HCT116 (cell line): Measurements from ENCODE around the gene HOXA7. TPM values are rescaled to one million over a fixed set of nuclear protein-coding genes. Genes with fewer than 3 reads are reported as not detected.

Experiments
- ATAC-seq: fragments of 200-7000 bp; cut with Tn5 transposase; 2 replicates; pipeline ENCODE4 v1.9.1; 2020; ENCODE audit warnings: mild to moderate bottlenecking, moderate library complexity
- BruUV-seq: library from RNA; stranded (reverse); fragments of 400-500 nt; replicated peaks from 2 replicates; lab custom pipeline; 2021; lab: Mats Ljungman, UMichigan
- CTCF ChIA-PET: fragments of 300-600 bp; sonication (Branson Sonifier 250); formaldehyde crosslinking; loops from one replicate; lab custom pipeline; 2021; ENCODE audit warnings: antibody characterized with exemption; lab: Charles Lee
- POLR2A ChIA-PET: fragments of 300-600, 350-600 bp; sonication (Branson Sonifier 250); formaldehyde crosslinking; loops from one replicate; lab custom pipeline; 2021; ENCODE audit warnings: antibody characterized with exemption; lab: Charles Lee
- RAD21 ChIA-PET, 2 experiments: fragments of 300-600 bp; sonication (Branson Sonifier 250); formaldehyde crosslinking; loops; one replicate each; lab custom pipeline; 2023; ENCODE audit warnings: low total read pairs in 2 of 2; ENCODE audit not compliant: uncharacterized antibody in 2 of 2, unreplicated experiment in 2 of 2, low non-redundant PET in 1 of 2; lab: Charles Lee
- DNase-seq: peaks from one replicate; pipeline ENCODE4 v3.0.0-alpha.2; 2010; ENCODE audit warnings: low read depth, low spot score
- H2AFZ ChIP-seq: fragments of 200-600 bp; shearing (Covaris generic), sonication (generic); 2 replicates; pipeline ENCODE4 v1.6.1; 2017; ENCODE audit warnings: low read depth, mixed run types, mixed read lengths, antibody characterized with exemption, low read length; ENCODE audit not compliant: poor library complexity, severe bottlenecking
- H3K27ac ChIP-seq: 2 replicates; pipeline ENCODE4 v1.5.1; 2012; ENCODE audit warnings: low read depth, low read length
- H3K27me3 ChIP-seq: fragments of 200-600 bp; sonication (generic); 2 replicates; pipeline ENCODE4 v1.6.1; 2016; ENCODE audit warnings: mixed run types, low read length, mixed read lengths; ENCODE audit not compliant: insufficient read depth
- H3K36me3 ChIP-seq, 2 experiments: fragments of 200-500 bp in 1 of 2; fragments of 200-600 bp in 1 of 2; sonication (Bioruptor generic) in 1 of 2; sonication (generic) in 1 of 2; 2 replicates each; pipeline versions ENCODE4 v1.5.1 to v1.6.1; 2014 to 2016; ENCODE audit warnings: low read length in 2 of 2, inconsistent platforms in 1 of 2, mixed read lengths in 1 of 2, mixed run types in 1 of 2; ENCODE audit not compliant: insufficient read depth in 2 of 2, control insufficient read depth in 1 of 2
- H3K4me1 ChIP-seq, 2 experiments: fragments of 200-600 bp in 1 of 2; sonication (generic) in 1 of 2; 2 replicates each; pipeline versions ENCODE4 v1.5.1 to v1.6.1; 2012 to 2017; ENCODE audit warnings: low read length in 2 of 2, inconsistent platforms in 1 of 2, mild to moderate bottlenecking in 1 of 2, mixed read lengths in 1 of 2, mixed run types in 1 of 2, moderate library complexity in 1 of 2; ENCODE audit not compliant: insufficient read depth in 2 of 2, control insufficient read depth in 1 of 2
- H3K4me2 ChIP-seq: fragments of 200-600 bp; sonication (generic); 2 replicates; pipeline ENCODE4 v1.6.1; 2017; ENCODE audit warnings: mixed run types, low read length, mixed read lengths
- H3K4me3 ChIP-seq, 2 experiments: fragments of 200-600 bp in 1 of 2; sonication (generic) in 1 of 2; replicated peaks in 1 of 2; 2 replicates each; pipeline ENCODE4 v1.5.1; 2011 to 2016; ENCODE audit warnings: low read length in 2 of 2, control low read depth in 1 of 2, low read depth in 1 of 2, mild to moderate bottlenecking in 1 of 2, mixed read lengths in 1 of 2, mixed run types in 1 of 2
- H3K79me2 ChIP-seq: fragments of 200-600 bp; sonication (generic); 2 replicates; pipeline ENCODE4 v1.6.1; 2017; ENCODE audit warnings: mild to moderate bottlenecking, mixed run types, low read length, moderate library complexity, mixed read lengths; ENCODE audit not compliant: insufficient read depth
- H3K9ac ChIP-seq: fragments of 200-600 bp; sonication (generic); 2 replicates; pipeline ENCODE4 v1.6.1; 2016; ENCODE audit warnings: low read length, mixed read lengths
- H3K9me2 ChIP-seq: fragments of 200-600 bp; sonication (generic), shearing (Covaris generic); 2 replicates; pipeline ENCODE4 v1.6.1; 2017; ENCODE audit warnings: mixed run types, mild to moderate bottlenecking, moderate library complexity; ENCODE audit not compliant: insufficient read depth
- H3K9me3 ChIP-seq, 2 experiments: fragments of 200-500 bp in 1 of 2; fragments of 200-600 bp in 1 of 2; sonication (Bioruptor generic) in 1 of 2; sonication (generic) in 1 of 2; 2 replicates each; pipeline ENCODE4 v1.6.1; 2014 to 2017; ENCODE audit warnings: low read length in 2 of 2, mixed read lengths in 2 of 2, inconsistent platforms in 1 of 2, low read depth in 1 of 2, mild to moderate bottlenecking in 1 of 2, mixed run types in 1 of 2, moderate library complexity in 1 of 2; ENCODE audit not compliant: control insufficient read depth in 1 of 2, insufficient read depth in 1 of 2
- H4K20me1 ChIP-seq: fragments of 200-600 bp; sonication (generic), shearing (Covaris generic); 2 replicates; pipeline ENCODE4 v1.6.1; 2017; ENCODE audit warnings: mixed run types, mild to moderate bottlenecking, moderate library complexity; ENCODE audit not compliant: insufficient read depth
- ATF3 ChIP-seq: IDR thresholded peaks from 2 replicates; pipeline ENCODE4 v1.6.1; 2012
- CBX3 ChIP-seq: IDR thresholded peaks from 2 replicates; pipeline ENCODE4 v1.6.1; 2012; ENCODE audit warnings: low read depth
- EGR1 ChIP-seq: IDR thresholded peaks from 2 replicates; pipeline ENCODE4 v1.6.1; 2012; ENCODE audit warnings: low read depth
- ELF1 ChIP-seq: IDR thresholded peaks from 2 replicates; pipeline ENCODE4 v1.6.1; 2012; ENCODE audit warnings: low read depth, borderline replicate concordance
- EZH2 ChIP-seq: fragments of 200-600 bp; sonication (generic); IDR thresholded peaks from 2 replicates; pipeline ENCODE4 v1.6.1; 2017; ENCODE audit warnings: antibody characterized with exemption, mixed run types
- FOSL1 ChIP-seq: IDR thresholded peaks from 2 replicates; pipeline ENCODE4 v1.6.1; 2012; ENCODE audit warnings: low read depth
- POLR2A ChIP-seq: IDR thresholded peaks from 2 replicates; pipeline ENCODE4 v1.7.0; 2011; ENCODE audit warnings: borderline replicate concordance; ENCODE audit not compliant: insufficient read depth, insufficient read length; ENCODE audit errors: extremely low read depth
- RAD21 ChIP-seq: IDR thresholded peaks from 2 replicates; pipeline ENCODE4 v1.6.1; 2012; ENCODE audit warnings: low read depth, mild to moderate bottlenecking
- SP1 ChIP-seq: IDR thresholded peaks from 2 replicates; pipeline ENCODE4 v1.6.1; 2012; ENCODE audit warnings: low read depth
- TCF7L2 ChIP-seq: IDR thresholded peaks from 2 replicates; pipeline ENCODE4 v1.7.0; 2011; ENCODE audit warnings: borderline replicate concordance, inconsistent platforms; ENCODE audit not compliant: insufficient read depth, insufficient read length; ENCODE audit errors: extremely low read depth
- YY1 ChIP-seq: IDR thresholded peaks from 2 replicates; pipeline ENCODE4 v1.6.1; 2011; ENCODE audit warnings: low read length, low read depth, moderate library complexity, mild to moderate bottlenecking; ENCODE audit not compliant: insufficient replicate concordance; ENCODE audit errors: extremely low read depth
- ZFX ChIP-seq: fragments of 450-650 bp; IDR thresholded peaks from 2 replicates; pipeline ENCODE4 v1.6.1; 2017
- ZNF274 ChIP-seq: fragments of 200-500 bp; sonication (Bioruptor generic); IDR thresholded peaks from 2 replicates; pipeline ENCODE4 v1.6.1; 2014; ENCODE audit warnings: mild to moderate bottlenecking, low read depth, low read length, inconsistent platforms
- intact Hi-C: fragments of 100-400 bp; cut with micrococcal nuclease; formaldehyde crosslinking; loops from 2 replicates; pipeline ENCODE4 v1.10.0; 2022
- total RNA-seq: library from RNA; stranded (reverse); gene quantifications from one replicate; pipeline ENCODE4 v1.2.1, GENCODE V29; 2021; ENCODE audit not compliant: unreplicated experiment
- TF ChIP-seq, protein P1 (sequence below): IDR thresholded peaks from 2 replicates; pipeline ENCODE4 v1.6.1; 2011; ENCODE audit warnings: mild to moderate bottlenecking, low read length, moderate library complexity; ENCODE audit not compliant: insufficient replicate concordance; ENCODE audit errors: extremely low read depth
- TF ChIP-seq, protein P2 (sequence below): IDR thresholded peaks from 2 replicates; pipeline ENCODE4 v1.6.1; 2012; ENCODE audit warnings: low read depth
- TF ChIP-seq, protein P3 (sequence below): IDR thresholded peaks from 2 replicates; pipeline ENCODE4 v1.6.1; 2012

The HOXA7 gene
- total RNA-seq, 1 experiment from 2014 or later = 15.0 TPM

- Histone ChIP-seq H3K9ac (no peak overlapping the region), H3K27me3 (no peaks in the 10 kb centered on the region), H3K4me3 (no peak overlapping the region), H2AFZ (no peak overlapping the region), H3K9me2 (no peaks in the 10 kb centered on the region), H3K4me1 (no peaks in the 10 kb centered on the region), H3K79me2 (no peaks in the 10 kb centered on the region), H4K20me1 (no peaks in the 10 kb centered on the region), H3K9me3 (no peaks in the 10 kb centered on the region), H3K36me3 (no peaks in the 10 kb centered on the region), H3K27ac (no peak overlapping the region), H3K4me2 (no peak overlapping the region)
- TF ChIP-seq ELF1 = no peak
- no peak for TF ChIP-seq SP1
- no peak for TF ChIP-seq TCF7L2
- TF ChIP-seq EZH2 = no peak
- TF ChIP-seq ZNF274 = no peak
- no peak for TF ChIP-seq POLR2A
- no peak for TF ChIP-seq EGR1
- TF ChIP-seq YY1 = no peak
- TF ChIP-seq, protein P1, sequence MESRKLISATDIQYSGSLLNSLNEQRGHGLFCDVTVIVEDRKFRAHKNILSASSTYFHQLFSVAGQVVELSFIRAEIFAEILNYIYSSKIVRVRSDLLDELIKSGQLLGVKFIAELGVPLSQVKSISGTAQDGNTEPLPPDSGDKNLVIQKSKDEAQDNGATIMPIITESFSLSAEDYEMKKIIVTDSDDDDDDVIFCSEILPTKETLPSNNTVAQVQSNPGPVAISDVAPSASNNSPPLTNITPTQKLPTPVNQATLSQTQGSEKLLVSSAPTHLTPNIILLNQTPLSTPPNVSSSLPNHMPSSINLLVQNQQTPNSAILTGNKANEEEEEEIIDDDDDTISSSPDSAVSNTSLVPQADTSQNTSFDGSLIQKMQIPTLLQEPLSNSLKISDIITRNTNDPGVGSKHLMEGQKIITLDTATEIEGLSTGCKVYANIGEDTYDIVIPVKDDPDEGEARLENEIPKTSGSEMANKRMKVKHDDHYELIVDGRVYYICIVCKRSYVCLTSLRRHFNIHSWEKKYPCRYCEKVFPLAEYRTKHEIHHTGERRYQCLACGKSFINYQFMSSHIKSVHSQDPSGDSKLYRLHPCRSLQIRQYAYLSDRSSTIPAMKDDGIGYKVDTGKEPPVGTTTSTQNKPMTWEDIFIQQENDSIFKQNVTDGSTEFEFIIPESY = no peak
- TF ChIP-seq, protein P2, sequence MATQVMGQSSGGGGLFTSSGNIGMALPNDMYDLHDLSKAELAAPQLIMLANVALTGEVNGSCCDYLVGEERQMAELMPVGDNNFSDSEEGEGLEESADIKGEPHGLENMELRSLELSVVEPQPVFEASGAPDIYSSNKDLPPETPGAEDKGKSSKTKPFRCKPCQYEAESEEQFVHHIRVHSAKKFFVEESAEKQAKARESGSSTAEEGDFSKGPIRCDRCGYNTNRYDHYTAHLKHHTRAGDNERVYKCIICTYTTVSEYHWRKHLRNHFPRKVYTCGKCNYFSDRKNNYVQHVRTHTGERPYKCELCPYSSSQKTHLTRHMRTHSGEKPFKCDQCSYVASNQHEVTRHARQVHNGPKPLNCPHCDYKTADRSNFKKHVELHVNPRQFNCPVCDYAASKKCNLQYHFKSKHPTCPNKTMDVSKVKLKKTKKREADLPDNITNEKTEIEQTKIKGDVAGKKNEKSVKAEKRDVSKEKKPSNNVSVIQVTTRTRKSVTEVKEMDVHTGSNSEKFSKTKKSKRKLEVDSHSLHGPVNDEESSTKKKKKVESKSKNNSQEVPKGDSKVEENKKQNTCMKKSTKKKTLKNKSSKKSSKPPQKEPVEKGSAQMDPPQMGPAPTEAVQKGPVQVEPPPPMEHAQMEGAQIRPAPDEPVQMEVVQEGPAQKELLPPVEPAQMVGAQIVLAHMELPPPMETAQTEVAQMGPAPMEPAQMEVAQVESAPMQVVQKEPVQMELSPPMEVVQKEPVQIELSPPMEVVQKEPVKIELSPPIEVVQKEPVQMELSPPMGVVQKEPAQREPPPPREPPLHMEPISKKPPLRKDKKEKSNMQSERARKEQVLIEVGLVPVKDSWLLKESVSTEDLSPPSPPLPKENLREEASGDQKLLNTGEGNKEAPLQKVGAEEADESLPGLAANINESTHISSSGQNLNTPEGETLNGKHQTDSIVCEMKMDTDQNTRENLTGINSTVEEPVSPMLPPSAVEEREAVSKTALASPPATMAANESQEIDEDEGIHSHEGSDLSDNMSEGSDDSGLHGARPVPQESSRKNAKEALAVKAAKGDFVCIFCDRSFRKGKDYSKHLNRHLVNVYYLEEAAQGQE = no peak
- no peak for TF ChIP-seq FOSL1
- TF ChIP-seq ATF3 = no peak
- TF ChIP-seq, protein P3, sequence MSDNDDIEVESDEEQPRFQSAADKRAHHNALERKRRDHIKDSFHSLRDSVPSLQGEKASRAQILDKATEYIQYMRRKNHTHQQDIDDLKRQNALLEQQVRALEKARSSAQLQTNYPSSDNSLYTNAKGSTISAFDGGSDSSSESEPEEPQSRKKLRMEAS = no peak
- no peak for TF ChIP-seq RAD21
- TF ChIP-seq ZFX = no peak
- no peak for TF ChIP-seq CBX3
- intact Hi-C loops = loop anchor here (10.0 kb wide), 2 partner anchors 553 to 1433 kb away; partner anchors contain the start of gene TAX1BP1
- ATAC-seq (no peak), DNase-seq (no peak)
- POLR2A ChIA-PET = no interaction called here
- RAD21 ChIA-PET = no interaction called here
- CTCF ChIA-PET = interaction anchor here (0.9 kb wide), 1 partner anchor 12 kb away, joined by 3 read pairs; no protein-coding TSS in a partner anchor
- no TSS peak for BruUV-seq
Observed at GRCh38 chr7:27191833-27192545, 35.5 kb upstream of the HOXA7 start.
